ENCODE results near the gene SLC39A9.
"Not testable (repeated sequence)": the region's sequence is repeated elsewhere in the genome, so short reads cannot be mapped to it uniquely, and the experiment has no call there.

SLC39A9 gene

DNA sequence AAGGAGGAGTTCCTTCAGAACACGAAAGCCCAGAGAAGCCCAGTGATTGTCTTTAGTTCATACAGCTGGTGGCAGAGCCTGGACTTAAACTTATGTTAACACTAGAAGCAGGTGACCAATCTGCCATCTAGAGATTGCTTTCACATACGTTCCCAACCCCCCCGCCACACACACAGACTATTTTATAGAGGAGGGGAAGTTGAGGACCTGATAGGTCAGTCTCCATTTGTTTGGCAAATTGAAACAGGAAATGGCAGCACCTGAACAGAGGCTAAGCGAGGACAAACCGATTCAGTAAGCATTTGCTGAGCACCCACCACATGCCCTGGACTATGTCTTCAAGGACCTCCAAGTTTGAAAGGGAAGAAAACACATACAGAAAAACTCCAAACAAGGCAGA lies 81.2 kb downstream of the SLC39A9 start:
- no peak for DNase-seq

DNA sequence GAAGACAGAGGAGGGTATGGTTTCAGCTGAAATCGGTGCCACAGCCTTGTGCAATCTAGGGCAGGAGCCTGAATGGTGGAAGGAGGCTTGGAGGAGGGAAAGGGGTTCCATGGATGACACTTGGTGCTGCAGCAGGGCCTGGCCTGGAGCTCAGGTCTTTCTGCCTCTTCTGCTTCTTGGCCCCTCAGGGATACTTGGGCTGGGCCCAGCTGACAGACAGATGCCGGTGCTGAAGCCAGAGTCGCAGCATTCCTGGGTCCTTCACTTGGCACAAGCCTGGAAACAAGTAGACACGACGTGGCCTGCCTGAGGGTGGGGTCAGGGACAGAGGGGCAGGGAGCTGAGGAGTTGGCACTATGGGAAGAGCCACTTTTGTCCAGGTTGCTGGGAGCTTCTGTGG lies 81.6 kb downstream of the SLC39A9 start:
- no peak for DNase-seq

- DNase-seq: no peak
Observed at GRCh38 chr14:69481815-69482568, 83.5 kb downstream of the SLC39A9 start.

DNA sequence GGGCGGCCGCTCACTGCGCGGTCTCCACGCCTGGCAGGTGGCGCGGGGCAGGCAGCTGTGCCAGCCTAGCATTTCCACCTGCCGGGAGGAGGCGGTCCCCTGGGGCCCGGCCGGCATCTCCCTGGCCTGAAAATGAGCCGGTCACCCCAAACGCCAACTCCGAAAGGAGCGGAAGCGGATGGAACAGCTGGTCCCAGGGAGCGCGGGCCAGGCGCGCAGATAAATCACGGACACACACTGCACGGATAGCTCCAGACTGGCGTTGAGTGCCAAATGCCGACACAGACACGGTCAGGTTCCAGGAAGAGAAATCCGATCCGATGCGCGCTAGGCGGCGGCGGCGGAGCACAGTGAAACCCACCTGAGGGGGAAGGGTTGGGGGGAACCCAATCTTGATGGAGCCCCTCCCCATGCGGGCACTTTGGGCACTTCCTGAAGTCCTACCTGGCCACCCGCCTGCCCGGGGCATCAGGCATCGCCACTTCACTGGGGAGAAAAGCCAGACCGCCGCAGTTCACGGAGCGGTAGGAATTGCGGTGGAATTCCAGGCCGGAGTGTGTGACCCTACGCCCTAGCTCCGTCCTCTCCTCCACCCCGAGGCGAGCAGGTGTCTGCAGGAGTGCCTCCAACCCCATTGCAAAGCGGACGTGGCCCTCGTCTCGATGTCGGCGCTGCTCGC lies 85.4 kb downstream of the SLC39A9 start:
- no peak for DNase-seq

DNA sequence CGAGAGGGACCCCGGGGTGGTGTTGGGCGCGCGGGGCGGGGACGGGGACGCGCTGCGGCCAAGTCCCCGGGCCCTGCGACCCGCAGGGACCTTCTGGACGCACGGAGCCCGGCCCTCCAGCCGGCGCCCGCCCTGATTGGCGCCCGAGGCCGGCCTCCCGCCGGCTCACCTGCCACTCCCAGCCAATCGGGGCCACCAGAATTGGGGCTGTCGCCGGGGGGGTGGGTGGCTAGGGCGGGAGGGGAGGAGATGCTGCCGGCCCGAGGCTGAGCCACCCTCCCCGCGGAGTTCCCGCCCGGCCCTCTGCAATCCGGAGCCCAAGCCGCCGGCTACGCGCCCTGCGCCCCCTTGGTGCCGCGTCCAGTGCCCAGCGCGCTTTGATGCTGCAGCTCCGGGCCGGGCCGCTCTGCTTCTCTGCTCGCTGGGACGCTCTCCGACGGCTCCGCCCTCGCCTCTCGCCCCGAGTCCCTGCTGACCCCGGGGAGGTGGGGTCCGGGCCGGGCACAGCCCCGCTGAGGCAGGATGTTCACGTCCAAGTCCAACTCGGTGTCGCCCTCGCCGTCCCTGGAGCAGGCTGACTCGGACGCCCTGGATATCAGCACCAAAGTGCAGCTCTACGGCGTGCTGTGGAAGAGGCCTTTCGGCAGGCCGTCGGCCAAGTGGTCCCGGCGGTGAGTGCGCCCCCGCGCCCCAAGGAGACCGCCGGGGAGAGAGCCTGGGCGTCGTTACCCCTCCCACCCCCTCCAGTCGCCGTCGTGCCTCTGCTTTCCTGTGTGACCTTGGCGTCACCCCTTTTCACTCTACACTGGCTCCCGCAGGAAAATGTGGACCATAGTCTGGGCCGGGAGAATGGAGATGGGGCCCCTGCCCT lies 86.2 kb downstream of the SLC39A9 start, which contains the start of gene PLEKHD1:
TSS of gene PLEKHD1 (plus strand) at position 285 of the 871 bp plus-strand sequence. CDS start at position 523, 238 bp downstream.
- no peak for DNase-seq

GRCh38 chr14:69485315-69485660 lies 86.8 kb downstream of the SLC39A9 start:
- no peak for DNase-seq

DNA sequence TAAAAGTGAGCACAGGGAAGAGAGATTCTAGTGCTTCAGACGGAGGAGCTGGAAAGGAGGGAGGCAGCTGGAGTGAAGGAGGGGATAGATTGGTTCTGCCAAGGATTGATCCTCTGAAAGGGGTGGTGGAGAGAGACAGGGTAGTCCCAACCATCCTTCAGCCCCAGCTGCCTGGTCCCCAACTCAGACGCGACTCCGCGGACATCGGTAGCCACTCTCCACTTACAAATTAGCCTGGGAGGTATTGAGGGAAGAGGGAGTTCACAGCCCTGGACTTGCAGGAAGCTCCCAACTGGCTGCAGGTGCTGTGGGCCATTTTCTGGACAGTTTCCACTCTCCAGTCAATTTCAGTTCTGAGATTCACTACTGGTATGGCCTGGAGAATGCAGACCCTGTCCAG lies 87.2 kb downstream of the SLC39A9 start:
- DNase-seq: no peak

- DNase-seq: no peak
Observed at GRCh38 chr14:69487226-69487625, 88.7 kb downstream of the SLC39A9 start.

DNA sequence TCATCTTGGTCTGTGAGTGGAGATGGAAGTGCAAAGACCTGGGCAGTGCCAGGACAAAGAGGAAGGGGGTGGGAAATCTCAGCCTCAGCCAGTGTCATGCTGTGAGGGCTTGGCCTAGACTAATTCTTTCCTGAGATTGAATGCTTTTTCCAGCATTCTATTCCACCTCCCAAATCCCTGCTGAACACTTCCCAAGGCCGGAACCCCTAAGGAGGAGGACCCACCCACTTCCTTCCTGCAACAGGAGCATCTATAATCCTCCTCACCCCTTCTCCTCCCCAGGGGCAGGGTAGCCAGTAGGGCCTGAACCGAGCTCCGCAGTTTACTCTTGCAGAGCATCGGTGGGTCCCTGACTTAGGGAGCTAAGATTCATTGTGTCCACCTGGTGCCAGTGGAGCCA lies 89.3 kb downstream of the SLC39A9 start:
- DNase-seq: no peak

DNA sequence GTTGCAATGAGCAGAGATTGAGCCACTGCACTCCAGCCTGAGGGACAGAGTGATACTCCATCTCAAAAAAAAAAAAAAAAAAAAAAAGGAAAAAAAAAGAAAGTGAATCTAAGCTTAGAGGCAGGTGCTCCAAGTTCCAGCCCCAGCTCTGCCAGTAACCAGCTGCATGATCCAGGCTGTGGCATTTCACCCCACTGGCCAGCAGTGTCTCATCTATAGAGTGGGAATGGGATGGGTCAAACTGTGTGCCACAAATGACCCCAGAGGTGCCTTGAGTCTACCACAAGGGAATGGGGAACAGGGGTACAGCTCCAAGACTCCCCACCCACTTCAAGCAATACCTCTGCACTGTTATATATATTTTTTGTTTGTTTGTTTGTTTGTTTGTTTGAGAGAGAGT lies 91.0 kb downstream of the SLC39A9 start:
- no peak for DNase-seq

GRCh38 chr14:69490219-69490918 lies 91.9 kb downstream of the SLC39A9 start:
- no peak for DNase-seq

DNA sequence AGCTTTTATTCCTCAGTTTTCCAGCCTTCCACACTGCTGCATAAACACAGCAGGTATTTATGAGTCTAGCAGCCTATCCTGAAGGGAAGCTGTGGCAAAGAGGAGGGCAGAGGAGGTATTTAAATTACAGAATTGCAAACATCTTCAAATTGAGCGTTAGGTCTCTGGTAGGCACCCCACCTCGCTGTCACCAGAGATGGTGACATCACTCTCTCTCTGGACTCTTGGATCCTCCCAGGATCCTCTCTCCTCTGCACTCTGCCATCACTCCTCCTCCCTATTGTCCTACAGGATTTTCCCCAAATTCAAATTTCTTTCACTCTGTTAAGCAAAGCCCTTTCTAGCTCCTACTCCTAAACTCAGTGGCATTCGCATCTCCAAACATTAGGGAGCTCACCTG lies 92.7 kb downstream of the SLC39A9 start:
- DNase-seq: no peak

DNA sequence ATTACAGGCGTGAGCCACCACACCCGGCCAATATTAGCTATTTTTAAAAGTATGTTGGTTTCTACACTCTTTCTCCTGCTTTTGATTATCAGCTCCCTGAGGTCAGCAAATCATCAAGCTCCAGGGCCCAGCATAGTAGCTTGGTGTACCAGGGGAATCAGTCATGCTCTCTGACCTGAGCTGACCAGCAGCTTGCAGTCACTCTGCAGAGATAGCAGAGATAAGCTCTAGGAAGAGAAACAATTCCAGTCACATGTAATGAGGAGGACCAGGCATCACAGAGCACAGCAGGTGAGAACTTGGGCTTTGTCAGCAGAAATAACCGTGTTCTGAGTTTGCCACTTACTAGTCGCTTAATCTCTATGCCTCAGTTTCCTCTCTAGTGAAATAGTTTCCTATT lies 94.5 kb downstream of the SLC39A9 start:
- no peak for DNase-seq

GRCh38 chr14:69493791-69494190 lies 95.3 kb downstream of the SLC39A9 start:
- no peak for DNase-seq

GRCh38 chr14:69495341-69495921 lies 96.9 kb downstream of the SLC39A9 start:
- DNase-seq: no peak

- DNase-seq: not testable (repeated sequence)
Observed at GRCh38 chr14:69497866-69498265, 99.4 kb downstream of the SLC39A9 start.

DNA sequence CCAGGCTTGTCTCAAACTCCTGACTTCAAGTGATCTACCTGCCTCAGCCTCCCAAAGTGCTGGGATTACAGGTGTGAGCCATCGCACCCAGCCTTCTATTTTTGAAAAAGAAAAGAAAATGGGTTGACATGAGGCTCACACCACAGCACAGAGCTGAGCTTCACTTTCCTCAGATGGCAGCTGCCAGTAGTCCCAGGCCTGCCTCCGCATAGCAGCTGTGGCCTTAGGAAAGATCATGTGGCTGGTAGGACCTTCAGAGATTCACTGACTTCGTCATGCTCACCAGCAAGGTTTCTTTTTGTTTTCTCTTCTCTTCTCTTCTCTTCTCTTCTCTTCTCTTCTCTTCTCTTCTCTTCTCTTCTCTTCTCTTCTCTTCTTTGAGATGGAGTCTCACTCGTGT lies 99.8 kb downstream of the SLC39A9 start:
- not testable (repeated sequence) for DNase-seq

DNA sequence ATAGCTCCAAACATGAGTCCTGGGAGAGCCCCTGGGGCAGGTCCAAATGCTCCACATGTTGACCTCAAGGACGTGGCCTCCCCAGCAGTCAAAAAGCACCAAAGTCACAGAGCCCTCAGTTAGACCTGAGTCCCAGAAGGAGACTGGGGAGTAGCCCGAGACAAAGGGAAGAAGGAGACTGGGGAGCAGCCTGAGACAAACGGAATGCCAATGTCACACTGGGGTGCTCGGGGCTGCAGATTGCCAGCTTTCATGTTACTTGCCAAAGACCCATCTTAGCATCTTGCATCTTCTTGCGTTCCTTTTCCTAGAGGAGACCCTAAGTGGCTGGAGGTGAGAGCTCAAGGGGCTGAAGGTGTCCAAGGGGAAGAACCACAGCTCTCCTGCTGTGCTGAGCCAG lies 100.9 kb downstream of the SLC39A9 start:
- no peak for DNase-seq

DNA sequence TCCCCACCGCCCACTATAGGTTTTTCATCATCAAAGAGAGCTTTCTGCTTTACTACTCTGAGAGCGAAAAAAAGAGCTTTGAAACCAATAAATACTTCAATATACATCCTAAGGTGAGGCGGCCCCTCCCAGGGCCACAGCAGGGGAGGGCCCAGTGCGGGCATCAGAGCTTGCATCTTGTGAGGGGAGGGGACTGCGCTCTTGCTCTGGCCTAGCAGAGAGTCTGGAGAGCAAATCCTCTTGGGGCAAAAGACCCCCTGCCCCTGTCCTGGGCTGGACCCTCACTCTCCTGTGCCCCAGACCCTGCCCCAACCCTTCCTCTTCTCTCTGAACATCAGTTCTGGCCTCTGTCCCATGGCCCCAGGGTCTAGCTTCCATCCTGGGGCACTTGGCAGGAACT lies 101.6 kb downstream of the SLC39A9 start:
- no peak for DNase-seq

GRCh38 chr14:69500736-69501135 lies 102.2 kb downstream of the SLC39A9 start:
- no peak for DNase-seq

DNA sequence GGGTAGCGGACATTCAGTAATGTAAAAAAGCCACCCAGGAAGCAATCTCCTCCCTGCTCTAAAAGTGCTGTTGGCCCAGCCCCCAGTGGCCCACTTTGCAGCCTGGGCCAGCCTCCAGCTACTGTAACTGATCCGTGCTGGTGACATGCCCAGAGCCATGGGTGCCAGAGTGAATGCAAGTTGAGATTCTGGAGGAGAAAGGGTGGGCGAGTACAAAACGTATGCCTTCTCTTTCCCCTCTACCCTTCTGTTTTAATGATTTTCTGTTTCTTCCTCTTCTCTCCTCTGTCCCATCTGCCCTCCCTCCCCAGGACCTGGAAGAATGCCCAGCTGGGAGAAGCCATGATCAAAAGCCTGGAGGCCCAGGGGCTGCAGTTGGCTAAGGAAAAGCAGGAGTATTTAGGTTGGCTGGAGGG lies 102.9 kb downstream of the SLC39A9 start:
- DNase-seq: no peak

GRCh38 chr14:69504775-69505174 lies 106.3 kb downstream of the SLC39A9 start:
- no peak for DNase-seq
